Measurements from ENCODE around the gene XRRA1.

Gene XRRA1

DNA sequence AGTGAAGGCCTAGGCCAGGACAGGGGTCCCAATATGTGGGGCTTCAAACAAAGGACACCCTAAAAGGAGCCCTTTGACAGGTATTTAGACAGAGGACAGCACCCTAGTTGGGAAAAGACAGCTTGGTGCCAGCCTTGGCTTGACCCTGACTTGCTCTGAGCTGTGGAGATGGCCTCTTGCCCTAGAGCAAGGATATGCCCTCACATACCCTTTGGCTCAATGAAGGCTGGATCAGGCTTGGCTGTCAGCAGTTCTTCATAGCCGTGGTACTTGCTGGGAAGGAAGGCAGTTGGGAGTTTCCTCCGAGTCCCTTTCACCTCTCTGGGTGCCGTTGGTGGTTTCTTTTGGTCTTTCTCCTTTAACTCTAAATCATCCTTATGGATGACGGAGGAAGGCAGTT is 104.0 kb downstream of the XRRA1 start:
- TF ChIP-seq GATA1 (IDR thresholded peaks at IDR 0.05; ENCODE audit: low read depth, low read length) (no peak), POLR2A (IDR thresholded peaks at IDR 0.05; ENCODE audit: low read length) (no peak)
- DNase-seq: no peak

DNA sequence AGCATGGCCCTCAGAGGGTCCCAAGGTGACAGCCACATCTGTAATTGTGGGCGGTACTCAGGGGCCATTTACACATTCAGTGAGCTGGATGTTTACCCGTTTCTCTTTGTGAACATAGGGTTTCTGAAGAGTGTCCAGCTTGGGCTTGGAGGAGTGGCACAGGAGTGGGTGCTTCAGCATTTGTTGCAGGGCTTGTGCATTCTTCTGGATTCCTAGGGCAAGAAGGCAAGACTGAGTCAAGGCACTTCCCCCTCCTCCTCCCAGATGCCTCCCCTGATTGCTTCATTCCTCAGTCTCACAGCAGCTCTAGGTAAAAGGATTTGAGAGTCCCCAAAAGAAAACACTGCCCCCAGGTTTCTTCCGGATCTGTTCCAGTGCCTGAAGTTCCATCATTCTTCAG is 104.8 kb downstream of the XRRA1 start:
- DNase-seq: no peak
- TF ChIP-seq GATA1 (IDR thresholded peaks at IDR 0.05; ENCODE audit: low read depth, low read length) (no peak), POLR2A (IDR thresholded peaks at IDR 0.05; ENCODE audit: low read length) (no peak)

DNA sequence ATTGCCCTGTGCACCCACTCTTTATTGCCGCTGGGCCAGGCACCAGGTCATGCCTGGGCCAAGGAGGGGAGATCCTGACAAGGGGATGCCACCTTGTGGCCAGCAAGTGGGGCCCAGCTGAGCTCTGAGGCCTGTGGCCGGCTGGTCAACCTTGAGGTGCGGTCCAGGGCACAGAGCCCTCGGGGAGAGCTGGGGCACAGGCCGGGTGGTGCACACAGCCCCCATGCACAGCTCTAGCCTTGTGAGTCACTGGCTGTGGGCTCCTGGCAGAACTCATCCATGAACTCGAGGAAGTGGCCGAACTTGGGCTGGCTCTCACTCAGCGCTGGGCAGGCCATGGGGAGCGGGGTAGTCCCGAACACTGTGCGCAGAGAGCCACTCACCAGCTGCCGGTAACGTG is 105.9 kb downstream of the XRRA1 start:
- no peak for DNase-seq
- TF ChIP-seq GATA1 (IDR thresholded peaks at IDR 0.05; ENCODE audit: low read depth, low read length) (no peak), POLR2A (IDR thresholded peaks at IDR 0.05; ENCODE audit: low read length) (no peak)

DNA sequence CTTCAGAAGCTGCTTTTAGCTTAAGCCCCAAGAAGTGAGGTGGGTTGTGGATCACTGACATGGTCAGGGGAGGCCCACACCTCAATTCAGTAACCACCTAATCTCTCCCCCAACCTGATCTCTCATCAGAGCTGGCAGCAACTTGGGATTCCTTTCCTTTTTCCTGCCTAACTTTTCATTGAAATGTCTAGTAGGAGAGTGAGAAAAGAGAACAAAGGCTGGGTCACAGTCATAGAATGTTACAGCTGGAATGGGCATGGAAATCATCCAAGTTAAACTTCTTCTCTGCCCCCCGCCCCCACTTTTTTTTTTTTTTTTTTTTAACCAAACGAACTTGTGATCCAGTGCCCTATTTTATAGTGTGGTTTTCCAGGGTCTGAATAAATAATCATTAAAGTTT is 108.4 kb downstream of the XRRA1 start:
- no peak for DNase-seq
- TF ChIP-seq POLR2A (IDR thresholded peaks at IDR 0.05; ENCODE audit: low read length): no peak
- no peak for TF ChIP-seq GATA1 (IDR thresholded peaks at IDR 0.05; ENCODE audit: low read depth, low read length)

DNA sequence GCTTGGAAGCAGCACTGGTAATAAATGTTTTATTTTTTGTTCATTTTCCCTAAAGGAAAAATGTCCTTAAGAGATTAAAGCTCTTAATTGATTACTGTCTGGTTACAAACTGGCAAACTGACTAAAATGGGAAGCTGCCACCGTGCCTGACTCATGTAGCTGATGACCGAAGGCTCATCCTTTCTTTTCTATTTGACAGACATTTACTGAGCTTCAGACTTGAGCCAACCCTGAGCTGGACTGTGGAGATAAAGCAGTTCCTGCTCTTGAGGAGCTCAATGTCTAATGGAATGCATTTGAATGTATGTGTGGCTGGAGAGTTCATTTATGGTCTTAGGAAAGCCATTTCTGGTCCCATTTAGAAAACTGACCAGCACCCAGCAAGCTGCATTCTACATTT is 108.9 kb downstream of the XRRA1 start:
- DNase-seq: peak in 1 of 2 experiments; percentile 11
- no peak for TF ChIP-seq POLR2A (IDR thresholded peaks at IDR 0.05; ENCODE audit: low read length)
- TF ChIP-seq GATA1 (IDR thresholded peaks at IDR 0.05; ENCODE audit: low read depth, low read length): no peak

DNA sequence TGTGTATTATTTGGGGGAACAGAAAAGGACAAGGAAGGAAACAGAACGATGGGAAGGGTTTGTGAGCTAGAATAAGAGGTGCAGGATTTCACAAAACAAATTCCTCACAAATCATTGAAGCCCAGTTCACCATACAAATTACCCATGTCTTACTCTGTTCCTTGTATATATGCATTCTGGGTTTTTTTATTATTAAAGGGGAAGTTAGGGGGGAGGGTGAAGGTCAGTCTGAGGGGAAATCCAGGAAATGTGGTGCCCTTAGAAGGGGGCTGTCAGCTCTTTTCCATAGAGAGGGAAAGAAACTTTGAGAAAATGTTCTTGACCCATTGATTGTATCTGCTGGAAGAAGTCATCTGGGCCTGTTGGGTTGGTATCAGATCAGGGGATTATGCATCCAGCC is 109.4 kb downstream of the XRRA1 start:
- DNase-seq: no peak
- TF ChIP-seq POLR2A (IDR thresholded peaks at IDR 0.05; ENCODE audit: low read length) (no peak), GATA1 (IDR thresholded peaks at IDR 0.05; ENCODE audit: low read depth, low read length) (no peak)

DNA sequence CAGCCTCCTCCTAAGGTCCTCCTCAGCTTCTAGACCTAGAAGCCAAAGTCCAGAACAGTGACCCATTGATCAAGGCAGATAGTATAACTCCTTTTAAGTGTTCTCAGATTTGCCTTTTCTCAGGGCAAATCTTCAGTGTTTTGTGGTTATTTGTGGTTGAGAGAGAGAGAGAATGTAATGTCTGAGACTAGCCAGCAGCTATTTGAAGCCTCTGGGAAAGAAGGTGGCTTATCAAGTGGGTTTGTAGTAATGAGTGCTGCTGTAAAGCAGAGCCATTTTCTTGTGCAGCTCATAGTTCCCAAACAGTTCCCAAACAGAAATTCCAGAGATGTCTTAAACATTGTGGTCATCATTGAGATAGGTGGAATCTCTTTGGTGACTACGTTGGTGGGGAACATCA is 110.7 kb downstream of the XRRA1 start:
- DNase-seq: no peak
- TF ChIP-seq GATA1 (IDR thresholded peaks at IDR 0.05; ENCODE audit: low read depth, low read length) (no peak), POLR2A (IDR thresholded peaks at IDR 0.05; ENCODE audit: low read length) (no peak)

DNA sequence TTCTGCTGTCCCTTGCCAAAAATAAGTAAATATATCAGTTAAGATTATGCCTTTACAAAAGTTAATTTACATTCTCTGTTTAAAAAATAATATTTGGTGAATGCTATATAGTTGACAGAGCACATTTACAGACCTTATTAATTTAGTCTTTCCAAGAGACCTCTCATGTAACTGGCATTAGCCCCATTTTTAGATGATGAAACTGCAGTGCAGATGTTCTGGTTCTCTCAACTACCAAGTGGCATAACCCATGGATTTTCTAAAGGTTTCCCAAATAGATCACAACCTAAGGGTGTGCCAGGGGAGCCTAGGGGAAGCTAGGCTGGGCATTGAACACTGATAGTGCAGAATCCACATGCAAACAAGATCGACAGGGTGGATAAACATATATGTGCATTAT is 111.7 kb downstream of the XRRA1 start:
- TF ChIP-seq GATA1 (IDR thresholded peaks at IDR 0.05; ENCODE audit: low read depth, low read length) (no peak), POLR2A (IDR thresholded peaks at IDR 0.05; ENCODE audit: low read length) (no peak)
- no peak for DNase-seq

DNA sequence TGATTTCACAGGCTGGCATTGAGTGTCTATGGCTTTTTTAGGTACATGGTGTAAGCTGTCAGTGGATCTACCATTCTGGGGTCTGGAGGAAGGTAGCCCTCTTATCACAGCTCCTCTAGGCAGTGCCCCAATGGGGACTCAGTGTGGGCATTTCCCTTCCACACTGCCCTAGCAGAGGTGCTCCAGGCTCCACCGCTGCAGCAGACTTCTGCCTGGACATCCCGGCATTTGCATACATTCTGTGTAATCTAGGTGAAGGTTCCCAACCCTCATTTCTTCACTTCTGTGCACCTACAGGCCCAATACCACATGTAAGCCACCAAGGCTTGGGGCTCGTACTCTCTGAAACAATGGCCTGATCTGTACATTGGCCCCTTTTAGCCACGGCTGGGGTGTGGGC is 122.0 kb downstream of the XRRA1 start:
- TF ChIP-seq GATA1 (IDR thresholded peaks at IDR 0.05; ENCODE audit: low read depth, low read length): no peak
- TF ChIP-seq POLR2A (IDR thresholded peaks at IDR 0.05; ENCODE audit: low read length): no peak

DNA sequence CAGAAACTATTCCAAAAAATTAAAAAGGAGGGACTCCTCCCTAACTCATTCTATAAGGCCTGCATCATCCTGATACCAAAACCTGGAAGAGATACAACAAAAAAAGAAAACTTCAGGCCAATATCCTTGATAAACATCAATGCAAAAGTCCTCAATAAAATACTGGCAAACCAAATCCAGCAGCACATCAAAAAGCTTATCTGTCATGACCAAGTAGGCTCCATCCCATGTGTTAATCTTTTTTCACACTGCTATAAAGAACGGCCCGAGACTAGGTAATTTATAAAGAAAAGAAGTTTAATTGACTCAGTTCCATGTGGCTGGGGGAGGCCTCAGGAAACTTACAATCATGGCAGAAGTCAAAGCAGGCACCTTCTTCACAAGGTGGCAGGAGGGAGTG is 123.3 kb downstream of the XRRA1 start:
- DNase-seq: peak in 1 of 2 experiments; percentile 59

More for the DNA sequence above, 122.0 kb downstream of the XRRA1 start:
- DNase-seq: peak; percentile 19 to 51

DNA sequence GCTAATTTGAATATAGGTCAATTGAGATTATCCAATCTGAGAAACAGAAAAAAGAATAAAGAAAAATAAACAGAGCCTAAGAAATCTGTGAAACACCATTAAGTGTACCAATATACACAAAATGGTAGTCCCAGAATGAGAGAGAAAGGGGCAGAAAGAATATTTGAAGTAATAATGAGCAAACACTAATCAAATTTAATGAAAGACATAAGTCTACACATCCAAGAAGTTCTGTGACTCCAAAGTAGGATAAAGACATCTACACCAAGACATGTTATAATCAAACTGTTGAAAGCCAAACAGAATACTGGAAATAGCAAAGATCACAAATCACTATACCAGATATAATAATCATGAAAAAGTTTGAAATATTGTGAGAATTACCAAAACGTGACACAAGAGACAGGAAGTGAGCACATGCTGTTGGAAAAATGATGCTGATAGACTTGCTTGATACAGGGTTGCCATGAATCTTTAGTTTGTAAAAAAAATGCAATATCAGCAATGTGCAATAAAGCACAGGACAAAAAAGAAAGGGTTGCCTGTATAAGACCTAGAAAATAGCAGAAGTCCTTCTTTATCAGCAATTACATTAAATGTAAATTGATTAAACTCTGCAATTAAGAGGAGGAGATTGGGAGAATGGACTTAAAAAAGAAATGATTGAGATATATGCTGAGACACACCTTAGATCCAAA is 124.5 kb downstream of the XRRA1 start:
- no peak for TF ChIP-seq GATA1 (IDR thresholded peaks at IDR 0.05; ENCODE audit: low read depth, low read length)
- TF ChIP-seq POLR2A (IDR thresholded peaks at IDR 0.05; ENCODE audit: low read length): no peak
- no peak for DNase-seq

DNA sequence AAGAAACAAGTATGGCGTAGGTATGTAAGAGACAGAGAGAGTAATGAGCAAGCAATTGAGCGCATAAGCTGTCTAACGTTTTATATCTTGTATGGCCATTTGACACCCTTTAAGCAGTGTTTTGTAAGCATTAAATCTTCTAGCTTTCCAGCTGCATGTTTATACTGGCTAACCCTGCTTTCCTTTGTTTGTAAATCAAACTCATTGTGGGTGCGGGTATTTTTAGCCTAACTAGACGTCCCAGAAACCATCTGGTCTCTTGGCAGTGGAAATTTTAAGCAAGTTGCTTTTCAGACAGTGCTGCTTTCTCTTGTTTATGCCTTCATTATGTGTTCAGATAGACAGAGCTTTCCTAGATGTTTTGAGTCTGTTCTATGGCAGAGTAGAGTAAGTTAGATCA is 126.7 kb downstream of the XRRA1 start:
- no peak for TF ChIP-seq GATA1 (IDR thresholded peaks at IDR 0.05; ENCODE audit: low read depth, low read length)
- TF ChIP-seq POLR2A (IDR thresholded peaks at IDR 0.05; ENCODE audit: low read length): no peak
- DNase-seq: no peak

DNA sequence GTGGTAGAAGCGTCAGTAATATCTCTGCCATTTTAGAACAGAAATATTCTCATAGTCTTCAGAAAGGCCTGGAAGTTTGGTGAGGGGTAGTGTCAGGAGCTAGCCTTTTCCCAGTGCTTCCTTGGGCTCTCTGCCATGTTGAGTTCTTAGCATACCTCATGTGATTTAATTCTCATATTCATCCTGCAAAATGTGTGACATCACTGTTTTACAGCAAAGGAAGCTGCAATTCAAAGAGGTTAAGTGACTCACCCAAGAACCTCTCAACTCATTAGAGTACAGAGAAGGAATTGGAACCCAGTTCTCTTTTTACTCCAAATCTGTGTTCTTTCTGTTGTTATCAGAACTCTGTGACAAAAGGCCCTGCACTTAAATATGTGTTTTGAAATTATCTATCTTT is 128.1 kb downstream of the XRRA1 start:
- no peak for TF ChIP-seq GATA1 (IDR thresholded peaks at IDR 0.05; ENCODE audit: low read depth, low read length)
- no peak for TF ChIP-seq POLR2A (IDR thresholded peaks at IDR 0.05; ENCODE audit: low read length)
- no peak for DNase-seq

DNA sequence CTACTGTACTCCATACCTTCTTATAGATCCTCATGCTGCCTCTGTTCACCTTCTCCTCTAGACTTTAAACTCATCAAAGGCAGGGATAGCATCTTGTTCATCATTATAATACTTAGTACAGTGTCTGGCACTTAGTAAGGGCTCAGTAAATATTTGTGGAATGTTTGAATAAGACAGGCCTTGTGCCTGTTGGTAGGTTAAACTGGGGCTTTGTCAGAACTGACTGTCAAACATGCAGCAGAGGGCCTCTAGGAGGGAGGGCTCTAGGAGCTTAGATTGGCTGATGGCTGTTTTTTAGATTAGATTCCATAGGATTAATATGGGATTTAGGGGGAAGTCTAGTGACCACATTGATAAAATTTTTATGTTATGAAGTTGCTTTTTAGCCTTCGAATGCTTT is 129.5 kb downstream of the XRRA1 start:
- TF ChIP-seq POLR2A (IDR thresholded peaks at IDR 0.05; ENCODE audit: low read length) (no peak), GATA1 (IDR thresholded peaks at IDR 0.05; ENCODE audit: low read depth, low read length) (no peak)
- no peak for DNase-seq

DNA sequence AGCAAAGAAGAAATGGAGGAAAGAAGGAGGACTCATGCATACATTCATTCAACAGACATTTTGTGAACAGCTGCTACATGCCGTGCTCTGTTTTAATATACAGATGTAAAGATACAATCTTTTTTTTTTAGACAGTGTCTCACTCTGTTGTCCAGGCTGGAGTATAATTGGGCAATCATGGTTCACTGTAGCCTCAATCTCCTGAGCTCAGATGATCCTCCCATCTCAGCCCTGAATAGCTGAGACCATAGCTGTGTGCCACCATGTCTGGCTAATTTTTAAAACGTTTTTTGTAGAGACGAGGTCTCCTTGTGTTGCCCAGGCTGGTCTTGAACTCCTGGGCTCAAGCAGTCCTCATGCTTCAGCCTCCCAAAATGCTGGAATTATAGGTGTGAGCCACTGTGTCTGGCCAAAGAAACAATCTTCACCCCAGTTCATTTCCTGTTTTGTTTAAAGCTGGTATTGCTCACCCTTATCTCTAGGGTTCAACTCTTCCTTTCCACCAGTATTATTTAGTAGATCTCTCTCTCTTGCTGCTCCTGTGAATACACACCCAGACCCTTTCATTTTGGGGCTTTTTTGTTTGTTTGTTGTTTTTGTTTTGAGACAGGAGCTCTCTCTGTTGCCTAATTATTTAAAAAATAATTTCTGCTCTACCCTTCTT is 130.5 kb downstream of the XRRA1 start:
- TF ChIP-seq POLR2A (IDR thresholded peaks at IDR 0.05; ENCODE audit: low read length): no peak
- DNase-seq: no peak
